HG03460 (cell line): Measurements from ENCODE around the gene ZG16.

ENCODE experiments used
- ATAC-seq: cut with Tn5 transposase; IDR thresholded peaks from one replicate; pipeline ENCODE4 v1.9.1; 2021; ENCODE audit not compliant: unreplicated experiment

The ZG16 gene

DNA sequence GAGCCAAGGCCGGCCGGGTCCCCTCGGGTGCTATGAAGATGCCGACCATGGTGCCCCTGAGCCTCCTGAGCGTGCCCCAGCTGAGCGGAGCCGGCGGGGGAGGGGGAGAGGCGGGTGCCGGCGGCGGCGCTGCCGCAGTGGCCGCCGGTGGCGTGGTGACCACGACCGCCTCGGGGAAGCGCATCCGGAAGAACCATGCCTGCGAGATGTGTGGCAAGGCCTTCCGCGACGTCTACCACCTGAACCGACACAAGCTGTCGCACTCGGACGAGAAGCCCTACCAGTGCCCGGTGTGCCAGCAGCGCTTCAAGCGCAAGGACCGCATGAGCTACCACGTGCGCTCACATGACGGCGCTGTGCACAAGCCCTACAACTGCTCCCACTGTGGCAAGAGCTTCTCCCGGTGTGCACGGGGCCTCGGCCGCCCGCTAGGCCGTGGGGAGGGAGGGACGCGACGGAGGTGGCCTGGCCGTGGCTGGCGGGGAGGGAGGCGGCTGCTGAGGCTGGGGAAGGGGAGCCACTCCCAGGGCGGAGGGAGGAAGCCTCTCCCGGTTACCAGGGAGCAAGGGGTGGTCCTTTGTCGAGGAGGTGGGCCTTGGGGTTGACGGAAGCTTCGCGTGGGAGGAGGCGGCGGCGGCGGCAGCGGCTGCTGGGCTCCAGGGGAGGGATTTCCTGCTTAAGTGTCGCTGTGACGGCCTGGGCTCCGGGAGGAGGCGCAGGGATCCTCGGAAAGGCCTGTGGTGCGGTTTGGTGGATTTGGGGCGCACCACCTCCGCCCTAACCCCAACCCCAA is 29.6 kb downstream of the ZG16 start:
- peak; percentile 29 for ATAC-seq

DNA sequence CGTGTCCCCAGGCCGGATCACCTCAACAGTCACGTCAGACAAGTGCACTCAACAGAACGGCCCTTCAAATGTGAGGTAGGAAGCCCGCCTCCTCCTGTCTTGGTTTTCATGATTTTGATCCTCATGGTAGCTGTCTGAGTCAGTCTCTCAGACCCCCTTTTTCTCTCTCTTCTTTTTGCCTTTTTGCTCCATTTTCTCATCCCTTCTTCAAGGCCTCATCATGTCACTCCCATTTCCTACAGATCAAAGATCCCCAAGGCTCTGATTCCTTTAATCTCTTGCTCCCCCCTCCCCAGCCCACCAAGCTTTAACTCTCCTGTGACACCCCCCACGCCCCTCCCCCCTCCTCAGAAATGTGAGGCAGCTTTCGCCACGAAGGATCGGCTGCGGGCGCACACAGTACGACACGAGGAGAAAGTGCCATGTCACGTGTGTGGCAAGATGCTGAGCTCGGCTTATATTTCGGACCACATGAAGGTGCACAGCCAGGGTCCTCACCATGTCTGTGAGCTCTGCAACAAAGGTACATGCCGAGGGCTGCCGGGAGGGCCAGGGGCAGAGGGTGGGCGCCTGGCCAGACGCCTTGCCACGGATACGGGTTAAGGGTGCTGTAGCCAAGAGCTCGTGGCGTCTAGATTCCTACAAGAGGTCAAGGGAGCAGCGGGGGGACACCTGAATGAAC is 30.3 kb downstream of the ZG16 start:
- no peak for ATAC-seq

DNA sequence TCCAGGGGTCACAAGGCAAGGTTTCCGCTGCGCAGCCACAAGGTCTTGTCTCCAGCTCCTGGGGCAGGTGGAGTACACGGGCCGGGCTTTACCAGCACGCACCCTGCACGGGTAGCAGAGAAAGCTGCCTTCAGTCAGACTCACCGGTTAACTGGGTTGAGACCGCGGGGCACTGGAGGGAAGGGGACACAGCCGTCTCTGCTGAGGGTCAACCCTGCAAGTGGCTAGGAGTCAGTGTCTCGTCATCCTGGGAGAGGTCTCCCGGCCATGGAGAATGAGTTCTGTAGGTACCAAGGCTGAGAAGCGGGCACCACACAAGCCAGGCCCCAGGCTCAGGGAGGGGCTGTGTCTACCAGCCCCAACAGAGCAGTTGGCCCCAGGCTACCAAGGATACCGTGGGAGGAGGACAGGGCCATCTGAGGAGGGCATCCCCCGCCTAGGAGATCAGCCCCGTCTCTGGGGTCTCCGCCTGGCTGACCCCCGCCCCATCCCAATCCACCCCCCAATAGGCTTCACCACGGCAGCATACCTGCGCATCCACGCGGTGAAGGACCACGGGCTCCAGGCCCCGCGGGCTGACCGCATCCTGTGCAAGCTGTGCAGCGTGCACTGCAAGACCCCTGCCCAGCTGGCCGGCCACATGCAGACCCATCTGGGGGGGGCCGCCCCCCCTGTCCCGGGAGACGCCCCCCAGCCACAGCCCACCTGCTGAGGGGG is 31.1 kb downstream of the ZG16 start:
- no peak for ATAC-seq

DNA sequence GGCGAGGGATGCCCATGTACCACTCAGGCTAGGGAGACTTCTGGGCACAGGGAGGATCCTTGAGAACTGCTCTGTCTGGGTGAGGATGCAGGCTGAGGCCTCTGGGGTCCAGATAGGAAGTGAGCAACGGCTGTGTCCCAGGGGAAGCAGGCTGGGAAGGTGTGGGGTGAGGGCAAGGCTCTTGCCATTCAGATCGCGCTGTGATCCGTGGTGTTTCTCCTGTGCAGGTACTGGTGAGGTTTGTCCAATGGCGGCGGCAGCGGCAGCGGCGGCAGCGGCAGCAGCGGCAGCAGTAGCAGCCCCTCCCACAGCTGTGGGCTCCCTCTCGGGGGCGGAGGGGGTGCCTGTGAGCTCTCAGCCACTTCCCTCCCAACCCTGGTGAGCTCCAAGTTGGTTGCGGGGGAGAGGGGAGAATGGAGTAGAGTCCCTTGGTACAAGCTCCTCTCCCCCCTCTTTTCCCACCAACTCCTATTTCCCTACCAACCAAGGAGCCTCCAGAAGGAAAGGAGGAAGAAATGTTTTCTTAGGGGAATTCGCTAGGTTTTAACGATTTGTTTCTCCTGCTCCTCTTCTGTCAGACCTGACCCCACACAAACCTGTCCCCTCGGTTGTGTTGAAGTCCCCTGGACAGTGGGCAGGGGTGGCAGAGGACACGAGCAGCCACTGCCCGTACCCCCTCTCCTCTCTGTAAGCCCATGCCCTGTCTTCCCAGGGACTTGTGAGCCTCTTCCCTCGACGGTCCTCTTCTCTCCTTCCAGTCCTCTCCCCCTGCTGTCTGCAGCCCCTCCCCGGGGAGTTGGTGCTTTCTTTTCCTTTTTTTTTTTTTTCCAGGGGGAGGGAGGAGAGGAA is 32.0 kb downstream of the ZG16 start:
- no peak for ATAC-seq

DNA sequence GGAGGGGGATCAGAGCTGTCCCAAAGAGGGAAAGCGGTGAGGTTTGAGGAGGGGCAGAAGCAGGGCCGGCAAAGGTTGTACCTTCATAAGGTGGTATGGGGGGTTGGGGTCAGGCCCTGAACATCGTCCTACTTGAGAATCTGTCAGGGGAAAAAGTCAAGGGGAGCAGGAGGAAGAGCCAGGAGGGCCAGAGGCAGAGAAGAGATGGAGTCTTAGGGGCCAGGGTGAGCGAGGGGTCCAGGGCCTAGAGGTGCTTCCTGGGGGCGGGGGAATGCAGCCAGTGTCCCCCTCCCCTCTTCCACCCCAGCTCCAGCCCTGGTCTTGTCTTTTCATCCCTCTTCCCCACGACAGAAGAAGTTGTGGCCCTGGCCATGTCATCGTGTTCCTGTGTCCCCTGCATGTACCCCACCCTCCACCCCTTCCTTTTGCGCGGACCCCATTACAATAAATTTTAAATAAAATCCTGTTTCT is 32.7 kb downstream of the ZG16 start:
- no peak for ATAC-seq

DNA sequence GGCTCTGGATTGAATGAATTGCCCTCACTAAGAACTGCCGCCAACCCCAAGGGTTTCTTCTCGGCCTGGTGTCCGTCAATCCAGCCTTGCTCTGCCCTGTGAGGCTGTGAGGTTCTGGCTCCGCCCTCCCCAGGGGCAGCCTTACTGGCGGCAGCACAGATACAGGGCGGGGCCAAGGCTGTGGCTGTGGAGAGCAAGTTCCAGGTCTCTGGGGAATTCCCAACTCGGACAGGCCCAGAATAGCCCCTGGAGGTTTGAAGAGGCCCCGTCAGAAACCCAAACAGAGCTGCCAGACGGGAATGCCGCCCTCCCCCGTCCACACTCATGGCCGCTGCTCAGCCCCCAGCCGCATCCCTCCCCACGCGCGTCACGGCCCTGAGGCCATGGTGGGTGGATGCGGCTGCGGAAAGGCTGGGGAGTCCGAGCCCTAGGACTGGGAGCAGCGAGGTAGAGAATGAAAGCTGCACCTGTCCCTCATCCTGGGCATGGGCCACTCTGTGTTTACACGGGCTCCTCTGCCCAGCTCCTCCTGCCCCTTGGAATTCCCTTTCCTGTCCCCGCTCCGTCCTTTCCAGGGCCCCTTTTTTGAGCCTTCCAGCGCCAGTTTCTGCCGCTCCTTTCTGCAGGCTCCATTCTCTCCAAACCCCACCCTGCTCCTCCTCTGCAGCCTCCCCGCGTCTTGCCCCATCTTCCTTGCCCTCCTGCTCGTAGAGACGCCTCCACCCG is 33.3 kb downstream of the ZG16 start:
- no peak for ATAC-seq

DNA sequence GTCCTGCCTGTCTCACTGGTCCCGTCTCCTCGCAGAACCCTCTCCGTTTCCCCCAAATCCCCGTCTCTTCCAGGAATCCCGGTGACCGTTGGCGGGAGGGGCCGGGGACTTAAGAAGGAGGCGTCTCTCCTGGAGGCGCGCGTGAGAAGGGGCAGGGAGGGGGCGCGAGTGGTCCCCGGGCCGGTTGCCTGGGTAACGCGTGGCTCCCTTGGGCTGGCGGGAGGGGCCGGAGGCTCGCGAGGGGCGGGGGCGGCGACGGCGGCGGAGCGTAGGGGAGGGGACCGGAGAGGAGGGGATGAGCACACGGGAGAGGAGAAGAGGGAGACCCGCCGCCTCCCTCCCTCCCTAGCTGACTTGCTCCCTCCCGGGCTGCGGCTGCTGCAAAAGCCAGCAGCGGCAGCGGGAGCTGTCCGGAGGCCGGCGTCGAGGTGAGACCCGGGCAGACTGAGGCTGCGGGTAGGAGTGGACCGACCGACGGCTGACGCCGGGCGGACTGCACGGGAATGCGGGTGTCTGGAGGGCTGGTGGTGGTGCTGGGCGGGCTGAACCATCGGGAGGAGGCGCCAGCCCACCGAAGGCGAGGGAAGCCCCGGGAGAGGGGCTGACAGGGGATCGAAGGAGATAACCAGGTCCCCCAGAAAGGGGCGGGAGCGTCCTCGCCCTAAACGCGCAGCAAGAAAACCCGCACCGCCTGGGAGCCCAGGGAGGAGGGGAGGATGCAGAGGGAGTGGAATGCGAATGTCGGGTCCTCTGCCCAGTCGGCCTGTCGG is 34.0 kb downstream of the ZG16 start, which contains the start of gene PRRT2:
PRRT2 (plus strand) TSS at position 298 of the 770 bp plus-strand sequence. CDS start 862 bp downstream, outside the sequence.
- ATAC-seq, result no peak

DNA sequence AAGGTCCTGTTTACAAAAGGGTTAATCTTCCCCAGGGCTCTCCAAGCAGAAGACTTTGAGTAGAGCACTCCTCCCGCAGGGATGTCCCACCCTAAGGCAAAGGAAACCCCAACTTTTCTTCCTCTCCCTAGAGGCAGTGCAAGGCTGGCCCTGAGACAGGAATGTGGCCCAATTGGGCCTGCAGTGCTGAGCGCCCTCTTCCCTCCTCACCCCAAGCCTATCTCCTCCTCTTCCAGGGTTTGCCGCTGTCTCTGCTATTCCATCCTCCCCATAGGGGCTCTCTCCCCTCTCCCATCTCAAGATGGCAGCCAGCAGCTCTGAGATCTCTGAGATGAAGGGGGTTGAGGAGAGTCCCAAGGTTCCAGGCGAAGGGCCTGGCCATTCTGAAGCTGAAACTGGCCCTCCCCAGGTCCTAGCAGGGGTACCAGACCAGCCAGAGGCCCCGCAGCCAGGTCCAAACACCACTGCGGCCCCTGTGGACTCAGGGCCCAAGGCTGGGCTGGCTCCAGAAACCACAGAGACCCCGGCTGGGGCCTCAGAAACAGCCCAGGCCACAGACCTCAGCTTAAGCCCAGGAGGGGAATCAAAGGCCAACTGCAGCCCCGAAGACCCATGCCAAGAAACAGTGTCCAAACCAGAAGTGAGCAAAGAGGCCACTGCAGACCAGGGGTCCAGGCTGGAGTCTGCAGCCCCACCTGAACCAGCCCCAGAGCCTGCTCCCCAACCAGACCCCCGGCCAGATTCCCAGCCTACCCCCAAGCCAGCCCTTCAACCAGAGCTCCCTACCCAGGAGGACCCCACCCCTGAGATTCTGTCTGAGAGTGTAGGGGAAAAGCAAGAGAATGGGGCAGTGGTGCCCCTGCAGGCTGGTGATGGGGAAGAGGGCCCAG is 34.9 kb downstream of the ZG16 start:
- ATAC-seq, result no peak

DNA sequence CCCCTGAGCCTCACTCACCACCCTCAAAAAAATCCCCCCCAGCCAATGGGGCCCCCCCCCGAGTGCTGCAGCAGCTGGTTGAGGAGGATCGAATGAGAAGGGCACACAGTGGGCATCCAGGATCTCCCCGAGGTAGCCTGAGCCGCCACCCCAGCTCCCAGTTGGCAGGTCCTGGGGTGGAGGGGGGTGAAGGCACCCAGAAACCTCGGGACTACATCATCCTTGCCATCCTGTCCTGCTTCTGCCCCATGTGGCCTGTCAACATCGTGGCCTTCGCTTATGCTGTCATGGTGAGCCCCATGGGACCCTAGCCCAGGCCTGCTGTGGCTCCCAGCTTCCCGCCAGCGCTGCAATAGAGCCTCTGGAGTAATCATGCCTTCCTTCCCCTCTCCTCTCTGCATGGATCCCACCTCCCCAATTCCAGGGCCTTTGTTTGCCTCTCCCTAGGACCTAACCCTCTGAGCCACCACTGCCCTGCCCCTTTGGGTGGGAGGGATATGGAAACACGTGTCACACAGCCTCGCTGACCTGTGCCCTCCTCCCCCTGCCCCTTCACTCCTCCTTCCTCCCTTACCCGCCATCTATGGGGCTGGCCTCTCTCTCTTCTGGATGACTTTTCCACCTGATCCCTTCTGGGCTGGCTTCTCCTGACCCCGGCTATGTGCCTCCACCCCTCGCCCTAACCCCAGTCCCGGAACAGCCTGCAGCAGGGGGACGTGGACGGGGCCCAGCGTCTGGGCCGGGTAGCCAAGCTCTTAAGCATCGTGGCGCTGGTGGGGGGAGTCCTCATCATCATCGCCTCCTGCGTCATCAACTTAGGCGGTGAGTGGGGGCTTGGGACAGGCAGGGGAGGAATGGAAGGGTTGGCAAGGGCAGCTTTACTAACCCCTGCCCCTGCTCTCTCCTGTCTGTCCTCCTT is 35.8 kb downstream of the ZG16 start:
- ATAC-seq, result no peak

DNA sequence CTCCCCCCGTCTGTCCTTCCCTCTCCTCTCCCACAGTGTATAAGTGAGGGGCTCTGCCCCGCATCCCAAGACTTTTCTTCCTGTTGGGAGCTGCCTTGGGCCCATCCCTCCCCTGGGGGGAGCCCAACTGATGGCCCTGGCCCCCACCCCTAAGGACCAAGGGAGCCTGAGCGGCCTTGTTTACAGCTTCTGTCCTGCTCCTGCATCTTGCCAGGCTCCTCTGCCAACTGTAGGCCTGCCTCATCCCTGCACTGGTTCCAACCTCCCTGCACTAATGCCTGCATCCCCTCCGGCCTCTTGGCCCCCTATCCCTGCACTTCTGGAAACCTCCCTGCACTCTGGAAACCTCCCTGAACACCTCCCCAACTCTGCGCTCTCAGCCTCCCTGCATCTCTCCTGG is 36.5 kb downstream of the ZG16 start:
- no peak for ATAC-seq

DNA sequence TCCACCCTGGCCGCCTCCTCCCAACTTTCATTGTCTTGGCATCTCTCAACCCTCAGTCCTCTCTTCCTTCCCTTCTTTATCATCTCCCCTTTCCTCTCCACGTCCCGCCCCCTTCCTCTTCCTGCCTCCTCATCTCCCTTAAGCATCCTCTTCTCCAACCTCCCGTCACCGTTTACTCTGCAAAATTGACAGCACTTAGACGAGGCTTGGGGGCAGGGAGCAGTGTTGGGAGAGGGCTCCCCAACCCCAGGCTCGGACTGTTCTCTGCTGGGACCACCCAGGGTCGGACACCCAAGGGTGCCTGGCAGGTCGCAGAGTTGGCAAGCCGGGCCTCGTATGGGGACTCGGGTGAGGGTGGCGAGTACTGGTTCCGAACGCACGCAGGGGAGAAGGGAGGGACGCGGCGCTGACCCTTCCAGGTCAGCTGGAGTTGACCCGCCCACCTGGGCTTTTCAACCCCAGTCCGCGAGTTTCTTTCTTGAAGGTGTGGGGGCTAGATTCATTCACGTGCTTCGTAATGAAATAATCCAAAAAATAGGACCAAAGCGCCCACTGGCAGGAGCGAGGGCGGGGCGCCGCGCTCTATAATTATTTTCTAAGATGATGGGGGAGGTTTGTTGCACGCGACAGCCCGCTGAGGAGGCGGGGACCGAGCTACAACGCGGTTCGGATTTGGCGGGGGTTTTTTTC is 37.1 kb downstream of the ZG16 start:
- ATAC-seq, result no peak

DNA sequence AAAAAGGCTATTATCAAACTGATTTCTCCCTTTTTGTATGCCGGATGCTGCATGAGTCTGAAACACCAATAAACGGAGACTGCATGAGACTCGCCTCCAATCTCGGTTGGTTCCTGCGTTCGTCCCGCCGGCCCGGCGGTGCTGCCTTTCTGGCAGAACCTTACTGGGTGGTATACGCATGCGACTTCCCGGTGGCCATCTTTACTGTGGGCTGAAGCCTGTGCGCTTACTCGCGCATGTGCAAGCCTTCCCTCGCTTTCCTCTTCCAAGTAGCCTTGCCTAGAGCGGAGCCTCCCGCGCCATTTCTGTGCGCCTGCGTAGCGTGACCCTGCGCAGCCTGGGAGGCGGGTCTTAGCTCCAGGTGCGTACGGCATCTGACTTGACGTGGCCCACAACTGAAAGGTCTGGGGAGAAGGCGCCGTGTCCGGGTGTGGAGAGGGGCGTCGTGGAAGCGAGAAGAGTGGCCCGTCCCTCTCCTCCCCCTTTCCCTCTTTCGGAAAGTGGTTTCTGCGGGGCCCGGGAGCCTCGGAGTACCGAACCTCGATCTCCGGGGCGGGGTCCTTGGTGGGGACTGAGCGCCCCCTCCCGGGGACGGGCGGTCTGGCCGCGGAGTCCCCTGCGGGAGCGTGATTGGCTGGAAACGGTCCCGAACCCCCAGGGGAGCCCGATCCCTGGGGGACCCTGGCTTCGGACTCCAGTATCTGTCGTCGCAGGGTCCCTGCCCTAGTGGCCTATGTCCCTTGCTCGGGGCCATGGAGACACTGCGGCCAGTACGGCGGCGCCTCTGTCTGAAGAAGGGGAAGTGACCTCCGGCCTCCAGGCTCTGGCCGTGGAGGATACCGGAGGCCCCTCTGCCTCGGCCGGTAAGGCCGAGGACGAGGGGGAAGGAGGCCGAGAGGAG is 38.0 kb downstream of the ZG16 start, which contains the start of gene PAGR1:
PAGR1 (plus strand) TSS at position 360 of the 901 bp plus-strand sequence; CDS start at position 734, 374 bp downstream.
- peak; percentile 57 for ATAC-seq

DNA sequence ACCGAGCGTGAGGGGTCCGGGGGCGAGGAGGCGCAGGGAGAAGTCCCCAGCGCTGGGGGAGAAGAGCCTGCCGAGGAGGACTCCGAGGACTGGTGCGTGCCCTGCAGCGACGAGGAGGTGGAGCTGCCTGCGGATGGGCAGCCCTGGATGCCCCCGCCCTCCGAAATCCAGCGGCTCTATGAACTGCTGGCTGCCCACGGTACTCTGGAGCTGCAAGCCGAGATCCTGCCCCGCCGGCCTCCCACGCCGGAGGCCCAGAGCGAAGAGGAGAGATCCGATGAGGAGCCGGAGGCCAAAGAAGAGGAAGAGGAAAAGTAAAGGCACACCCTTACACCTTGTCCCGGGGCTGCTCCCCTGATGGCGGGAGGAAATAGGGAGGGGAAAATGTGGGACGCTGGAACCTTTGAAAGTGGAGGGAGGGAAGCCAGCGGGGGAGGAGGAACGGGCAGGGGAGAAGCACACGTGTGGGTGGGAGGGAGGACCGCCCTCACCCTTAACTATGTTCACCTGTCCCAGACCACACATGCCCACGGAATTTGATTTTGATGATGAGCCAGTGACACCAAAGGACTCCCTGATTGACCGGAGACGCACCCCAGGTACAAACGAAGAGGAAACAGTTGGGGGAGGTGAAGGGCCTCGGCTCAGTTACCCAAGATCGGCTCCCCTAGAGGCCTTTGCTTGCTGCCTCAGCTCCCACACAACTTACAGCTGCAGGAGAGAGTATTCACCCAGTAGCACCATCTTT is 38.8 kb downstream of the ZG16 start:
- ATAC-seq, result peak; percentile 9

DNA sequence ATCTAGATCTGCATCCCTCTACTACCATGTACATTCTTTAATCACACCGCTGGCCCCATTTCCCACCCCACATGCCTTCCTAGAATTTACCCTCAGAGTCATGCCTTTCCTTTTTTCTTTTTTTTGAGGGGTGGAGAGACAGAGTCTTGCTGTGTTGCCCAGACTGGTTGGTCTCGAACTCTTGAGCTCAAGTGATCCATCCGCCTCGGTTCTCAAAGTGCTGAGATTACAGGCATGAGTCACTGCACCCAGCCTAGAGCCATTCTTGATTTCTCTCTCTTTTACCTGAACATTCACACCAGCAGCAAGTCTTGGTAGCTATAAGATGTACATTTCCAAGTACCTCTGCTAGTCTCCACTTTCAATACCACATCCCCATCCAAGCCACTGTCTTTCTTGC is 40.0 kb downstream of the ZG16 start:
- no peak for ATAC-seq

DNA sequence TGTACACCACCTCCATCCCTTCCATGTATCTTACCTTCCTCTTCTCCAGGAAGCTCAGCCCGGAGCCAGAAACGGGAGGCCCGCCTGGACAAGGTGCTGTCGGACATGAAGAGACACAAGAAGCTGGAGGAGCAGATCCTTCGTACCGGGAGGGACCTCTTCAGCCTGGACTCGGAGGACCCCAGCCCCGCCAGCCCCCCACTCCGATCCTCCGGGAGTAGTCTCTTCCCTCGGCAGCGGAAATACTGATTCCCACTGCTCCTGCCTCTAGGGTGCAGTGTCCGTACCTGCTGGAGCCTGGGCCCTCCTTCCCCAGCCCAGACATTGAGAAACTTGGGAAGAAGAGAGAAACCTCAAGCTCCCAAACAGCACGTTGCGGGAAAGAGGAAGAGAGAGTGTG is 41.5 kb downstream of the ZG16 start:
- no peak for ATAC-seq
